KOPT-K1 (cell line): ENCODE measurements around the gene AKR1C2.
"Not testable (repeated sequence)": the region's sequence is repeated elsewhere in the genome, so short reads cannot be mapped to it uniquely, and the experiment has no call there.

Experiments
- H3K27ac ChIP-seq: fragments of 200-600 bp; sonication (generic); 2 replicates; pipeline ENCODE4 v1.5.1; 2016; ENCODE audit warnings: antibody characterized with exemption, mild to moderate bottlenecking, low read depth, low read length; ENCODE audit not compliant: poor library complexity, severe bottlenecking
- H3K36me3 ChIP-seq: fragments of 200-600 bp; sonication (generic); 2 replicates; pipeline ENCODE4 v1.5.1; 2017; ENCODE audit warnings: antibody characterized with exemption, mild to moderate bottlenecking, low read length, moderate library complexity; ENCODE audit not compliant: insufficient read depth
- H3K9me3 ChIP-seq: fragments of 200-600 bp; sonication (generic); 2 replicates; pipeline ENCODE4 v1.5.1; 2017; ENCODE audit warnings: antibody characterized with exemption, low read length, mild to moderate bottlenecking; ENCODE audit not compliant: insufficient read depth, poor library complexity, severe bottlenecking

The AKR1C2 gene

GRCh38 chr10:5013385-5013784, 9.7 kb upstream of the AKR1C2 start:
- H3K9me3 ChIP-seq, result no peaks in the 10 kb centered on the region
- H3K27ac ChIP-seq, result no peak overlapping the region
- no peaks in the 10 kb centered on the region for H3K36me3 ChIP-seq

- Histone ChIP-seq H3K27ac (no peak overlapping the region), H3K36me3 (no peaks in the 10 kb centered on the region), H3K9me3 (no peaks in the 10 kb centered on the region)
Observed at GRCh38 chr10:5012595-5012994, 8.9 kb upstream of the AKR1C2 start.

DNA sequence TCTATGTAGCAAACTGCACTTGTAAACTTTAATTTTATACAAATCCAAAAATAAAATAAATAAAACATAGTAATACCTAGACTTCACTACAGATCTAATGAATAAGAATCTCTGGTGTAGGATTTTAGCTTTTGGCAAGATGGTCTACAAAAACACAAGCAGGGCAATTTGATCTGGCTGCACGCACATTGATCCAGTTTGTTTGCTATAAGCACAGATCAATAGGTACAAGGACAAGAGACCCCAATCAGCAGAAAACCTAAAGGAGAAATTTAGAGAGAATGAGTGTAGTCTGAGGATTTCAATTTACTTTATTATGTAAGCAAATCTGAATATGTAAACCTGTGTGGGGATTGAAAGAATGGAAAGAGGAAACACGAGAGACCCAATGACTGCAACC, 7.7 kb upstream of the AKR1C2 start:
- H3K9me3 ChIP-seq, H3K27ac ChIP-seq, H3K36me3 ChIP-seq: not testable (repeated sequence)

DNA sequence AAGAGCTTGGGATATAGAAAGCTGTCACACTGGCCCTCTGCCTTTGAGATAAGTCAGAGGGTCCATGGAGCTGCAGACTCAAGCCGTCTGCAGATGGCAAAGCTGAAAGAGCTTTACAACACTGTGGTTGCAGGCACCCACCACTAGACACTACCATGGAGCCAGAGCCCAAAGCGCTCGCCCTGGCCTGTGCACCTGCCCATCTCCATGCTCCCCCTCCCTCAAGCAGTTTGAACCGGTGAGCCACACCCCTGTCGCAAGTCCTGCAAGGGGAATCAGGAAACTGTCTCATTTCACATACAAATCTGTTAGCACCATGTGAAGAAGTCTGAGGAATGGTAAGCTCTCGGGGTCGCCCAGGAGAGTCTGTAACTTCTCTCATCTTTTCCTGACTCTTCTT, 6.4 kb upstream of the AKR1C2 start:
- not testable (repeated sequence) for H3K9me3 ChIP-seq, H3K27ac ChIP-seq, H3K36me3 ChIP-seq

DNA sequence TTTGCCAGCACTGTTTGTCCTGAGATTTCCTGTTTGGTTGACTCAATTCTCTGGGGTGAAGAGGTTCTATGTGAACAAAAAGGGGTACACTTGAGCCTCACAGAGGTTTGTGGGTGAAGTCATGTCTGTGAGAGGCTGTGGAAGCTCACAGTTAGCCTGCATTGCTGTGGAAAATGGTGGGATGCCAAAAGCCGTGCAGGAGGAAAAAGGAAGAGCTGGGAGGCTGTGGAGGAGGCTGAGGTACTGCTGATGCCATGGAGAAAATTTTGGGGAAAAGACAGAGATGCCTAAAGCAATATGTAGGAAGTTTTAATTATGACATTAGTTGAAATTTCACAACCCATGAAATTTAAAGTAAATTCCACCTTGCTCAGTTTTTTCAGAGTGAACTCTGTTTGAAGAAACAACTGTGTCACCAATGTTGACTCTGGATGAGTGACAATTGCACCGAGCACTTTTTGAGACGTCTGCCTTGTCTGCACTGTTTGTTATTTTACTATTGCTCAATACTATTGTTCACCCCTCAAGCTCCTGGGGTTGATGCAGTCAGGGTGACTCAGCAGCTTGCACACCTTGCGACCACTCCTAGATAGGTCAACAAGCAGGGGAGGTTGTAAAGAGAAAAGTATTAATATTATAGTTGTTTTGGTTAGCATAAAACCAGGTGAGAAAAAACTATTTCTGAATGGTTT, 5.3 kb upstream of the AKR1C2 start:
- not testable (repeated sequence) for H3K27ac ChIP-seq, H3K36me3 ChIP-seq, H3K9me3 ChIP-seq

DNA sequence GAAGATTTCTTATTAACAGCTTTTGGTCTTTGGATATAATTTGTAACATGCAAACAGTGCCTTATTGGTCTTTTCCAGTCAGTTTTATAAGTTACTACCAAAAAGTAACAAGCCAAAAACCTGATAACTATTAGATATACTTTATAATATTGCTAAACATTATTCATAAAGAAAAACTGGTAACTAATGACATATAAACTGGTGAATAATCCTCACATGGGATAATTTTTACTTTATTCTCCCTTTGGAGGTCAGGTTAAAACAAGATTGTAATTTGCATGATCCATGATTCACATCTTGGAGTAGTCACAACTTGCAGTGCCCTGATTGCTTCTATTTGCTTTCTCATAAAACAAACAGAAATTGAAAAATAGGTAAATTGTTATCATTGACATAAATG, 844 bp upstream of the AKR1C2 start:
- not testable (repeated sequence) for H3K9me3 ChIP-seq, H3K36me3 ChIP-seq

DNA sequence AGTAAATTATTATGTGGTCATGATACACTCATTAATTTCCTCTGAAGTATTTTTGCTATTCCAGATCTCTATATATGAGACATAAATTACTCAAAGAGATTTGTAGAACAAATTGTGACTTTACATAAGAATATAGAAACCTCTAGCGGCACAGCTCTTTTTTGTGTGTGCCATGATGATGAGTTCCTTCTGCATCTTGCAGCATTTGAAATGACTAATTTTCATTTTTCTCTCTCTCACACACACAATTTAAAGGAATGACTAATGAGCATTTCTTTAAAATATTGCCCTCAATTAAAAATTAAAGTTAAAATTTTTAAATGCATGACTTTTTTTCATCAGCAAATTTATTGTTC, 351 bp upstream of the AKR1C2 start:
- not testable (repeated sequence) for H3K9me3 ChIP-seq, H3K27ac ChIP-seq, H3K36me3 ChIP-seq

More for the DNA sequence above, 844 bp upstream of the AKR1C2 start:
- not testable (repeated sequence) for H3K27ac ChIP-seq

- Histone ChIP-seq H3K9me3 (no peaks in the 10 kb centered on the region), H3K27ac (no peak overlapping the region)
Observed at GRCh38 chr10:5002013-5002727, 1.5 kb downstream of the AKR1C2 start.

DNA sequence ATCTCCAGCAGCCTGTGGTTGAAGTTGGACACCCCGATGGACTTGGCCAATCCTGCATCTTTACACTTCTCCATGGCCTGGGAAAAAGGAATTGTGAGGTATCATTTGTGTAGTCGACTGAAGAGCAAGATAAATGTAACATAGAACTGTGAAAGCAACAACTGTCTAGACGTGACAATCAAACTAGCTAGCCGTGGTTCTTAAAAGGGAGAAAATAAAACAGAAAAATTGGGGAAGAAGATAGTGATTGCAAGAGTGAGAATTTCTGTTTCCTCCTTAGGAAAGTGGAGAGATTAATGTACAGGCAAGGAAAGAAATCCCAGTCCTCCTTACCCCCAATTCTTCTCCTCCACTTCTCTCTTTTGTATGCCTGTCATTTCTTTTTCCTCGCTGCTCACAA, 5.0 kb downstream of the AKR1C2 start:
- H3K27ac ChIP-seq, result no peak overlapping the region
- no peaks in the 10 kb centered on the region for H3K9me3 ChIP-seq
- H3K36me3 ChIP-seq, result no peaks in the 10 kb centered on the region

More at GRCh38 chr10:5002013-5002727, 1.5 kb downstream of the AKR1C2 start:
- H3K36me3 ChIP-seq, result no peaks in the 10 kb centered on the region

- not testable (repeated sequence) for H3K36me3 ChIP-seq, H3K9me3 ChIP-seq, H3K27ac ChIP-seq
Observed at GRCh38 chr10:4994260-4994659, 9.4 kb downstream of the AKR1C2 start.

- H3K36me3 ChIP-seq, result not testable (repeated sequence)
Observed at GRCh38 chr10:4992564-4992963, 11.1 kb downstream of the AKR1C2 start.

GRCh38 chr10:4991463-4991862, 12.2 kb downstream of the AKR1C2 start:
- H3K36me3 ChIP-seq, H3K9me3 ChIP-seq, H3K27ac ChIP-seq: not testable (repeated sequence)

More at GRCh38 chr10:4992564-4992963, 11.1 kb downstream of the AKR1C2 start:
- not testable (repeated sequence) for H3K27ac ChIP-seq, H3K9me3 ChIP-seq

DNA sequence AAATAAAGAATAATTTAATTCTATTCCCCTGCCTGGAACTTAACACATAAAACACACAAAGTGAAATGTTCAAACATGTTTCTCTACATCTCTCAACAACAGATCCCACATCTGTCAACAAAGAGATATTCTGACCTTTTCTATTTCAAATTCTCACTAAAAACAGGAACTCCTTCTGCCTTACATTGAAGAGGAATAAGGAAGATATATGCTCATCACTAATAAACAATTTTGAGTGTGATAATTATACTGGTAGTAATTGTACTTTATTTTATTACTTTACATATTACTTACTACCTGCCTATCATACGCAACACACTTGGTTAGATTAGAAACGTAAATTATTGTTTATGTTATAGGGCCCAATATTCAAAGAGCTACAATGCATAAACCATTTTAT, 13.4 kb downstream of the AKR1C2 start:
- Histone ChIP-seq H3K36me3 (no peaks in the 10 kb centered on the region), H3K9me3 (no peaks in the 10 kb centered on the region), H3K27ac (no peak overlapping the region)

DNA sequence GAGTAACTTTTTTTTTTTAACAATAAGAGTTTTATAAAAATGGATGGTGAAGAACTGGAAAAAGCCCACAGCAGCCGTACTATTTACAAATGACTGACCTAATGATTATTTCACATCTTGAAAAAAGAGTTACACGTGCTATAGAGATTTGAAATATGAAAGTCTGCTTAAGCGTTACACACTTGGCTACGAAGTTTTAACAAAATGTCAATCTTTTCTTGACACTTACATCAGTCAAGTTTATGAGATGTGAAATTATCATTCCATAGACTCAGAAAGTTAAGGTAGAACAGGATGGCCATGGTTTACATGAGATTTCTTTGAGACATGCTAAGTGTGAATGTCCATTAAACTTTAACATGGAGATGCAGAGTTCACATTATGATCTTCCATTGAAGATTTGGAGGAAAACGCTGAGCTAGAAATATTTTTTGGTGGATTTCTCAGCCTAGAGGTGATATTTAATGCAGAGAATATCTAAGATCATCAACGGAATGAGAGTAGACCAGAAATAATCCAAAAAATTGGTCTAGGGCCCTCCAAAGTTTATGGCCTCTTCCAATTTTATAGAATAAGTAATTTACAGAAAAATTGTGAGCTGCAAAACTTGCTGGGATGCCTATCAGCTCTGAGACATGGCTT, 15.5 kb downstream of the AKR1C2 start:
- not testable (repeated sequence) for H3K36me3 ChIP-seq, H3K9me3 ChIP-seq, H3K27ac ChIP-seq

DNA sequence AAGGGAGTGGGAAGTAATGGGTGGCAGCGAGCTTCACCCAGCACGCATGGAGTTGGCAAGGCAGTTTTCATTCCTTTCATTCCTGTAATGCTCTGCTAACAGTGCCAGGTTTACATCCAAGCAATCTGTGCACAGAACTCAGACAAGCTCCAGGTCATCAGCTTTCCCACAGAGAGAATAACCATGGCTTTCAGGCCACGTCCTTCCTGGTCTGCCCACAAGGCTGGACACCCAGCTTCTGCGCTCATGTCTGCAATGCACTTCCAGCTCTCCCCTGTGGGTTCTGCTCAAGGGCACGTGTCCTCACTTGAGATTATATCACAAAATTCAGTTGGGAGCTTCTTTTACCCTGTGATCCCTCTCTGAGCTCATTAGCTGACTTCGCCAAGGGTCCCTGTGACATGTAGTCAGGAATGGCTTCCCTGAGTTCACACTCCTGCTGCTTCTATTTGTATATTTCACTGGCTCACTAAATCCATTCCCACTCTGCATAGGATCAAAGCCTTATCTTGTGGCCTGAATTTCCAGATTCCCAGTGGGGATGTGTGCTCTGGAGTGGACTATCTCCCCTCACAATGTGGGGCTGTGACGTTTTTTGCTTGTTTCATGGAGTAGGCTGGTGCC, 18.6 kb downstream of the AKR1C2 start:
- no peak overlapping the region for H3K27ac ChIP-seq
- H3K9me3 ChIP-seq, result no peaks in the 10 kb centered on the region
- H3K36me3 ChIP-seq, result no peaks in the 10 kb centered on the region
